GM23248 (cell line): ENCODE measurements around the gene APOL2. TPM values are rescaled to one million over a fixed set of nuclear protein-coding genes. Genes with fewer than 3 reads are reported as not detected.

Source experiments
- DNase-seq: peaks from one replicate; pipeline ENCODE4 v3.0.0-alpha.2; 2015
- H2AFZ ChIP-seq: fragments of 200-600 bp; sonication (generic); 2 replicates; pipeline ENCODE4 v1.6.1; 2016; ENCODE audit warnings: antibody characterized with exemption
- H3F3A ChIP-seq: fragments of 200-600 bp; sonication (generic); 2 replicates; pipeline ENCODE4 v1.6.1; 2016; ENCODE audit warnings: mild to moderate bottlenecking, antibody characterized with exemption, mixed run types; ENCODE audit not compliant: insufficient read depth
- H3K27ac ChIP-seq: fragments of 200-600 bp; sonication (generic); 2 replicates; pipeline ENCODE4 v1.5.1; 2016; ENCODE audit warnings: mild to moderate bottlenecking
- H3K27me3 ChIP-seq: fragments of 200-600 bp; sonication (generic); replicated peaks from 2 replicates; pipeline ENCODE4 v1.6.1; 2016; ENCODE audit warnings: mild to moderate bottlenecking; ENCODE audit not compliant: insufficient read depth
- H3K36me3 ChIP-seq: fragments of 200-600 bp; sonication (generic); 2 replicates; pipeline ENCODE4 v1.6.1; 2016; ENCODE audit warnings: low read depth, mild to moderate bottlenecking
- H3K4me1 ChIP-seq: fragments of 200-600 bp; sonication (generic); 2 replicates; pipeline ENCODE4 v1.6.1; 2016; ENCODE audit warnings: mild to moderate bottlenecking; ENCODE audit not compliant: insufficient read depth
- H3K4me2 ChIP-seq: fragments of 200-600 bp; sonication (generic); one replicate; pipeline ENCODE4 v1.6.1; 2016; ENCODE audit warnings: mild to moderate bottlenecking; ENCODE audit not compliant: unreplicated experiment
- H3K4me3 ChIP-seq: fragments of 200-600 bp; sonication (generic); 2 replicates; pipeline ENCODE4 v1.5.1; 2016; ENCODE audit warnings: mild to moderate bottlenecking
- H3K79me2 ChIP-seq: fragments of 200-600 bp; sonication (generic); 2 replicates; pipeline ENCODE4 v1.6.1; 2016; ENCODE audit warnings: mild to moderate bottlenecking; ENCODE audit not compliant: insufficient read depth
- H3K9ac ChIP-seq: fragments of 200-600 bp; sonication (generic); 2 replicates; pipeline ENCODE4 v1.6.1; 2016; ENCODE audit warnings: mild to moderate bottlenecking
- H3K9me2 ChIP-seq: fragments of 200-600 bp; sonication (generic); 2 replicates; pipeline ENCODE4 v1.6.1; 2016; ENCODE audit warnings: mixed run types, mild to moderate bottlenecking, moderate library complexity; ENCODE audit not compliant: insufficient read depth
- H3K9me3 ChIP-seq: fragments of 200-600 bp; sonication (generic); one replicate; pipeline ENCODE4 v1.6.1; 2017; ENCODE audit warnings: low read depth
- H4K20me1 ChIP-seq: fragments of 200-600 bp; sonication (generic); 2 replicates; pipeline ENCODE4 v1.6.0; 2016; ENCODE audit not compliant: insufficient read depth
- EZH2 ChIP-seq: fragments of 200-600 bp; sonication (generic); IDR thresholded peaks from 2 replicates; pipeline ENCODE4 v1.6.1; 2018; ENCODE audit warnings: antibody characterized with exemption, mild to moderate bottlenecking; ENCODE audit not compliant: insufficient read depth, poor library complexity, severe bottlenecking
- EZH2phosphoT487 ChIP-seq: fragments of 200-600 bp; sonication (generic); IDR thresholded peaks from 2 replicates; pipeline ENCODE4 v1.6.1; 2018; ENCODE audit warnings: antibody characterized with exemption, moderate library complexity, mild to moderate bottlenecking, low read depth; ENCODE audit not compliant: insufficient read depth
- WGBS, 2 experiments: methylation state at CpG; one replicate each; pipeline ENCODE4 v1.1.6; 2015 to 2017; ENCODE audit warnings: low lambda C conversion rate in 2 of 2, low coverage in 1 of 2; ENCODE audit errors: missing lambda C conversion rate in 2 of 2; 5-methylcytosine and 5-hydroxymethylcytosine counted together
- in situ Hi-C: fragments of 300-500 bp; cut with MboI; formaldehyde crosslinking; loops from 2 replicates; pipeline ENCODE4 v1.15.0; 2020
- polyA plus RNA-seq: library from polyadenylated mRNA; unstranded; fragments of >200 nt; fragmentation: Nextera tagmentation; extraction: Ambion mirVana; gene quantifications from 2 replicates; pipeline ENCODE4 v1.2.1, GENCODE V29; 2016
- total RNA-seq: library from RNA; depleted of rRNA; stranded (reverse); fragments of >200 nt; shearing (Covaris generic); gene quantifications from 2 replicates; pipeline ENCODE4 v1.2.3, GENCODE V29; 2014

APOL2 gene
- total and polyA plus RNA-seq, 2 experiments from 2014 or later = 28.4 to 37.7 TPM

- Histone ChIP-seq H2AFZ (no peak overlapping the region), H3K27ac (no peak overlapping the region), H3K79me2 (no peaks in the 10 kb centered on the region), H3K36me3 (no peaks in the 10 kb centered on the region), H3K4me3 (no peak overlapping the region), H3K4me1 (peaks cover 17% of the 10 kb centered on the region), H3K9me2 (no peaks in the 10 kb centered on the region), H3K9ac (no peak overlapping the region), H3K4me2 (peak overlapping the region; percentile 71), H3F3A (peaks cover 25% of the 10 kb centered on the region), H3K9me3 (no peaks in the 10 kb centered on the region), H3K27me3 (0 out of 2 replicates have a peak, but pooled peaks cover 8% of the 10 kb centered on the region), H4K20me1 (no peaks in the 10 kb centered on the region)
- in situ Hi-C loops = no loop called here
- peak; percentile 55 for DNase-seq
- WGBS, 2 experiments = 33 to 35% methylated on average over 7 of the region's 7 CpGs
- TF ChIP-seq EZH2phosphoT487 = no peak
- no peak for TF ChIP-seq EZH2
Observed at GRCh38 chr22:36221799-36222751, 17.3 kb downstream of the APOL2 start.

GRCh38 chr22:36220451-36220921, 18.8 kb downstream of the APOL2 start:
- Histone ChIP-seq H3K9me2 (no peaks in the 10 kb centered on the region), H3K9ac (peak overlapping the region; percentile 58), H3F3A (peaks cover 25% of the 10 kb centered on the region), H3K27me3 (peaks cover 18% of the 10 kb centered on the region; the same call in 1 of the 2 replicates), H2AFZ (peak overlapping the region; percentile 82), H3K36me3 (no peaks in the 10 kb centered on the region), H3K4me1 (peaks cover 17% of the 10 kb centered on the region), H3K79me2 (no peaks in the 10 kb centered on the region), H4K20me1 (no peaks in the 10 kb centered on the region), H3K9me3 (no peaks in the 10 kb centered on the region), H3K4me2 (peak overlapping the region; percentile 71), H3K4me3 (peak overlapping the region; percentile 63), H3K27ac (peak overlapping the region; percentile 65)
- peak; percentile 92 for DNase-seq
- no peak for TF ChIP-seq EZH2
- no peak for TF ChIP-seq EZH2phosphoT487
- 1% methylated on average over 9 of the region's 9 CpGs for WGBS, 2 experiments
- in situ Hi-C loops = no loop called here

- Histone ChIP-seq H3K4me1 (peaks cover 17% of the 10 kb centered on the region), H3F3A (peaks cover 25% of the 10 kb centered on the region), H3K9ac (no peak overlapping the region), H3K27ac (no peak overlapping the region), H3K79me2 (no peaks in the 10 kb centered on the region), H3K9me3 (no peaks in the 10 kb centered on the region), H3K4me3 (no peak overlapping the region), H3K9me2 (no peaks in the 10 kb centered on the region), H2AFZ (no peak overlapping the region), H3K27me3 (peaks cover 23% of the 10 kb centered on the region), H3K4me2 (no peak overlapping the region), H4K20me1 (no peaks in the 10 kb centered on the region), H3K36me3 (no peaks in the 10 kb centered on the region)
- in situ Hi-C loops = no loop called here
- WGBS, 2 experiments = 70 to 72% methylated on average over 7 of the region's 7 CpGs
- DNase-seq = no peak
- TF ChIP-seq EZH2 (no peak), EZH2phosphoT487 (no peak)
Observed at GRCh38 chr22:36218648-36219193, 20.6 kb downstream of the APOL2 start.

GRCh38 chr22:36215981-36216380, 23.3 kb downstream of the APOL2 start:
- H3K4me1 ChIP-seq = peaks cover 9% of the 10 kb centered on the region
- in situ Hi-C loops = no loop called here
- no peak for TF ChIP-seq EZH2
- no peak for TF ChIP-seq EZH2phosphoT487
- no peak overlapping the region for H3K27ac ChIP-seq
- no peaks in the 10 kb centered on the region for H3K9me2 ChIP-seq
- no peaks in the 10 kb centered on the region for H4K20me1 ChIP-seq
- H3K36me3 ChIP-seq = no peaks in the 10 kb centered on the region
- no peak overlapping the region for H2AFZ ChIP-seq
- WGBS, 2 experiments = 74 to 77% methylated on average over 2 of the region's 2 CpGs
- H3K79me2 ChIP-seq = no peaks in the 10 kb centered on the region
- no peak overlapping the region for H3K9ac ChIP-seq
- peaks cover 39% of the 10 kb centered on the region for H3K27me3 ChIP-seq
- no peak for DNase-seq
- H3K4me2 ChIP-seq = no peak overlapping the region
- no peaks in the 10 kb centered on the region for H3K9me3 ChIP-seq
- peaks cover 13% of the 10 kb centered on the region for H3F3A ChIP-seq
- H3K4me3 ChIP-seq = no peak overlapping the region
